ENCODE results near the gene PIK3IP1.
A peak's percentile ranks its signal among the peaks of the same experiment; 100 is the strongest.
"Not testable (repeated sequence)": the region's sequence is repeated elsewhere in the genome, so short reads cannot be mapped to it uniquely, and the experiment has no call there.

Gene PIK3IP1

DNA sequence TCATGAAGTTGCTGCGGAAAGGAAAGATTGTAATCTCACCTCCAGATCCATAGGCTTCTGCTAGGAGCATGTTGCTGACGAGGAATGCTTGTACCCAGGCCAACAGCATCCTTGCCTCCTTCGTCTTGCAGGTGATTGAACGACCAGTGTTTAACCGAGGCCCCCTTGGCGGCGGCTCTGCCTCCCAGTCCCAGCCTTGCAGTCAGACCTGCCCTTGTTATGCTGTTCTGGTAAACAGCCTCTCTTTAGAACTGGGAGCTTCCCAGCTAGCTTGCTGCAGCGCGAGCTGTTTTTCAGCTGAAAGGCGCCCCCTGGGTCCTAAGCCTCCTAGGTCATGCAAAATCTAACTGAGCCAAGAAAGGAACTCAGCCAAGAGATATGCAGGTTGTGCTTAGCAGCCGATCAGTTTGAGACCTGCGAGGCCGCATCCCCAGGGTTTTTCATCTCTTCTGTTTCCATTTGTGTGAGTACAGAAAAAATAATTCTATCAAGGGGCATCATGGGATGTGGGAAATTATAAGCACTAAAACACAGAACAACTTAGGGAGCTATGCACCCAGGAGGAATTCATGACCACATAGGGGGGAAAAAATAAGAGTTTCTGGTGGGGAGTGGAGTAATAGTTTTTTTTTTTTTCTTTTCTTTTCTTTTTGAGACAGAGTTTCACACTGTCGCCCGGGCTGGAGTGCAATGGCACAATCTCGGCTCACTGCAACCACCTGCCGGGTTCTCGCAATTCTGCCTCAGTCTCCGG is at the start of gene PIK3IP1:
PIK3IP1 (minus strand) TSS at position 253 of the 754 bp plus-strand sequence; CDS start at position 109, 144 bp downstream.
- DNase-seq (ENCODE audit: low spot score) = peak; percentile 98

GRCh38 chr22:31341386-31342088 is 49.2 kb upstream of the PIK3IP1 start:
- no peak for DNase-seq (ENCODE audit: low spot score)

DNA sequence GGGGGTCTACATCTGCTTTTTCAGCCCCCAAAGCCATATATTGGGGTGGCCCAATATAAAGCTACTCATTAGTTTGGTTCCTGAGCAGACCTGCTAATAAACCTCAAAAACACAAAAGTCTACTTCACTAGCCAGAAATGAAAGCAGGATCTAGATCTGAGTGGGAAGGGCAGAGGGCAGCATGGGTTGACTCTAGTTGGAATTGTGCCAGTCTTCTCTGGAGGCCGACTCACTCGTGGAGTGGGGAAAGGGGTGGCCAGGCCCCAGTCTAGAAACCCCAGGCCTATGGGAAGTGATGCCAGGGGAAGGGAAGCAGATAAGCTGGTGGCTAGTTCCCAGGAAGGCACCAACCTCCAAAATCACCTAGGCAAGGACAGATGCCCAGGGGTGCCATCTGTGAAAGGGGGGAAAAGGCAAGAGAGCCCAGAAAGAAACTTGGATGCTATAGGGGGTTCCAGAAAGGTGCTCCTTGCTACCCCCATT is 48.5 kb upstream of the PIK3IP1 start:
- no peak for DNase-seq (ENCODE audit: low spot score)

- no peak for DNase-seq (ENCODE audit: low spot score)
Measured at GRCh38 chr22:31340360-31340759, 48.1 kb upstream of the PIK3IP1 start.

GRCh38 chr22:31339148-31339832 is 47.0 kb upstream of the PIK3IP1 start:
- no peak for DNase-seq (ENCODE audit: low spot score)

- no peak for DNase-seq (ENCODE audit: low spot score)
Measured at GRCh38 chr22:31337178-31337577, 44.9 kb upstream of the PIK3IP1 start.

- DNase-seq (ENCODE audit: low spot score) = no peak
Measured at GRCh38 chr22:31334329-31334728, 42.0 kb upstream of the PIK3IP1 start.

DNA sequence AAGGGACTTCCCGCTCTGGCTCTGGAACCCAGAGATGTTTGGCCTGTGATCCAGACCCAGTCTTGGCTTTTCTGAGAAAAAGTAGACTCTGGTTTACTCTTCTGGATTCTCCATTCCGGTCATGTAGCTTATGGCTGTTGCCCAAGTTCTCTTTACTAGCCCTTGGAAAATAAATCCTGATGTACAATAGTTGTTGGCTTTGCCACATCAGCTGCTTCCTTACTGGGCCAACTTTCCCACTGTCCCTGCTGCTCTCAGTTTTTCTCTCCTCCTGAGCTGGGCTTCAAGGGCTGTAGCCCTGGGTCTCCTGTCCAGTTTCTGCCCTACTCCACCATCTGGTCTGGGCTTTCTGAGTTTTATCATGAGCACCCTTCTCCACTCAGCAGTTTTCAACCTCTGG is 41.4 kb upstream of the PIK3IP1 start:
- DNase-seq (ENCODE audit: low spot score) = peak; percentile 54

DNA sequence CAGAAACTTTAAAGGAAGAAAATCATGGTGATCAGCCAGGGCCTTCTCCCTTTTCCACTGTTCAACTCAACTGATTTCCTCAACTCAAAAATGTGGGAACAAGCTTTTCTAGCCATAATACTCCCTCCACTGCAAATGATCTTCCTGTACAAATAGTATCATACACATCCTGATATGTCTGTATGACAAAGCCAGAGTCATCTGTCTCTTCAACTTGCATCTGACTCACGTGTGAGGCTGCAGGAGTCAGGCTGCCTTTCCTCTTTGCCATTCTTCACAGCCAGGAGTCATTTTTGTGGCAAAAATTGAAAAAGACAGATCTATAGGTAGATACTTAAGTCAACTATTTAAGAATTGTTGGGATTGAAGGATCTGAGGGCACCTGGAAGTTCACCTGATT is 40.6 kb upstream of the PIK3IP1 start:
- DNase-seq (ENCODE audit: low spot score) = no peak

GRCh38 chr22:31332010-31332409 is 39.7 kb upstream of the PIK3IP1 start:
- no peak for DNase-seq (ENCODE audit: low spot score)

- no peak for DNase-seq (ENCODE audit: low spot score)
Measured at GRCh38 chr22:31329453-31330215, 37.3 kb upstream of the PIK3IP1 start.

GRCh38 chr22:31329029-31329428 is 36.7 kb upstream of the PIK3IP1 start:
- no peak for DNase-seq (ENCODE audit: low spot score)

DNA sequence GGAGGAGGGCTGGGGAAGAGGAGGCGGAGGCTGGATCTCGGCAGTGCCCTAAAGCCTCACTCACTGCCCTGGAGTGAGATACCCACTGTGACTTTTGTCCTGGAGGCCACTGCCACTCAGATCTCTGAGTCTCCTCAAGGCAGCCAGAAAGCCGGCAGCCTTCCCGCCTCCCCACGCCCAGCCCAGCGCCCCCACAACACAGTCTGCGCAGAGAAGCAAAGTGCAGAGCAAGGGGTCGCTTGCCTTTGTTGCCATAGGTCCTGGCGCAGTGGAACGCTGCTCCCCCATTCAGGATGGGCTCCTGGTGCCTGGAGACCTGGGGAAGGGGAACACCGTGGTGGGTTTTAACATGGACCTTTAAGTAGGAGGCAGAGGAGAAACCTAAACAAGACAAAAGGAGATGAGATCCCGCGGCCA is 36.3 kb upstream of the PIK3IP1 start:
- DNase-seq (ENCODE audit: low spot score) = no peak

DNA sequence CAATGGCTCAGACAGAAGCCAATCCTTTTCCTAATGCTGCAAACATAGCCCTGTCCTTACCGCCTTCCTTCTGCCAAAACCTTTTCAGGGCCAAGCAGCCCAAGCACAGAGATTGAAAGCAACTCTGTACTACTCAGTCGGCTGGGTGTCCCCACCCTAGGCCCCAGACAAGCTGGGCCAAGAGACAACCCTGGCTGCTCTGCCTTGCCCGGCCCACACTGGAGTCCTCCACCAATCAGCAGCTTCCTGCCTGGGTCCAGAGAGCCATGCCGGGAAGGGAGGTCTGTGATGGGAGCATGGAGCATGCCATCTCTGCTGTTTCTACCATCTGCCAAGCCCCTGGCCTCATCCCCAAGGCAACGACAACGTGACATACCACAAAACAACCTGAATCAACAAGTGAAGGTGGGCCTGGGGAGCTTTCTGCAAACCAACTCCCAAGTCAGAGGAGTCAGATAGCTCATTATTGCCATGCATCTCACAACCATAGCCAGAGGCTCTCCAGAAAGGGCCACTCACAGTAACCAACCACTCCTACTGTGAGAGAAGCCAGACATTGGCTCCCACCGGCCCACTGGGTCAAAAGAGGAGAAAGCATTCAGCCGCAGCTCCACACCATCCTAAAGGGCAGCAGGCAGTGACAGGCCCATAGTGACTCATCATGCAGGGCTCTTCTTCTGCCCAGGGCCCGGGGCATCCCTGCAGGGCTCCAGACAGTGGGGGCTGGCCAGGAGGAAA is 35.7 kb upstream of the PIK3IP1 start:
- DNase-seq (ENCODE audit: low spot score) = no peak

- no peak for DNase-seq (ENCODE audit: low spot score)
Measured at GRCh38 chr22:31326877-31327276, 34.6 kb upstream of the PIK3IP1 start.

DNA sequence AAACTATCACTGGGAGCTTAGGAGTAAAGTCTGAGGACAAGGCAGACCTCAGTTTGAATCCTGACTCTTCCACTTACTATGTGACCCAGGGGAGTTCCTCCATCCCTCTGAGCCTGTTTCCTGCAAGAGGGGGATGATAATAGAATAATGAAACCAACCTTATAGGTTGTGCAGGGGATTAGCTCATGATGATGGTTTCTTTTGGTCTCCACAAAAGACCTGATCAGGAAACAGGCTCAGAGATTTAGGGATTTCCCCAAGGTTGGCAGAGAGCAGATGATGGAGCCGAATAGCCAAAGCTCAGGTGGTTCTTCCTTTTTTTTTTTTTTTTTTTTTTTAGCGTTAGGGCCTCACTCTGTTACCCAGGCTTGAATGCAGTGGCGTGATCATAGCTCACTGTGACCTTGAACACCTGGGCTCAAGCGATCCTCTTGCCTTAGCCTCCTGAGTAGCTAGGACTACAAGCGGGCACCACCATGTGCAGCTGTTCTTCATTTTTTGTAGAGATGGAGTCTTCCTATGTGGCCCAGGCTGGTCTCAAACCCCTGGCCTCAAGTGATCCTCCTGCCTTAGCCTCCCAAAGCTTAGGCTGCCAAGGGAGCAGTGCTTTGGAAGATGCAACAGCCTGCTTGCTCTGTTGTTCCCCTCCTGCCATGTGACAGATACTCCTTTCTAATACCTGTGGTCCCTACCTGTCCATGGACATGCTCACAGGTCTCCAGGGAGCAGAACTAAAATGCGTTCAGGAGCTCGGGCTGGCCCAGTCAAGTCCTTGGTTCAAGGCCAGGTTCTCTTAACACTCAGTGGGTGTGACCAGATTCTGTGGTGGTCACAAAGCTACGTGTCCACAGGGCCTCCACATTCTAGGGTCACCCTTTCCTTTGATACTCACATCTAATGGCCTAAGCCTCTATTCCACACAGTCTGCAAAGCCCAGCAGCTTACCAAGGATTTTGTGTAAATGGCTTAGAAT is 31.6 kb upstream of the PIK3IP1 start:
- no peak for DNase-seq (ENCODE audit: low spot score)

GRCh38 chr22:31321421-31321820 is 29.1 kb upstream of the PIK3IP1 start:
- DNase-seq (ENCODE audit: low spot score) = peak; percentile 74

GRCh38 chr22:31314220-31314619 is 21.9 kb upstream of the PIK3IP1 start:
- DNase-seq (ENCODE audit: low spot score) = not testable (repeated sequence)

- peak; percentile 89 for DNase-seq (ENCODE audit: low spot score)
Measured at GRCh38 chr22:31313366-31314147, 21.3 kb upstream of the PIK3IP1 start.
